ENCODE results near the gene PSMB7.
"Not testable (repeated sequence)": the region's sequence is repeated elsewhere in the genome, so short reads cannot be mapped to it uniquely, and the experiment has no call there.

PSMB7 gene

DNA sequence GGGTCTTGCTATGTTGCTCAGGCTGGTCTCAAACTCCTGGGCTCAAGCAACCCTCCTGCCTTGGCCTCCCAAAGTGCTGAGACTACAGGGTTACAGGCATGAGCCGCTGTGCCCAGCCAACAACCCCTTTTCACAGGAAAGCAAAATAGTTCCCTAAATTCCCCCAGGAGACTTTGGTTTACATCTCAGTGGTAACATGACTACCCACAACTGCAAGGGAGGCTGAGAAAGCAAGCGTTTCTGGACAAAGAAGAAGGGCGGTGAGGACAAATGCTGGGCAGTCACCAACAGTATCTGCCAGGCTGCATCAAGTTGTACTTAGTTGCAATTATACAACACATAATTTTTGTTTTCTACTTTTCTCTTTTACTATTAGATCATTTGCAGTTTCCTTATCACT is 27.6 kb upstream of the PSMB7 start:
- DNase-seq: no peak

DNA sequence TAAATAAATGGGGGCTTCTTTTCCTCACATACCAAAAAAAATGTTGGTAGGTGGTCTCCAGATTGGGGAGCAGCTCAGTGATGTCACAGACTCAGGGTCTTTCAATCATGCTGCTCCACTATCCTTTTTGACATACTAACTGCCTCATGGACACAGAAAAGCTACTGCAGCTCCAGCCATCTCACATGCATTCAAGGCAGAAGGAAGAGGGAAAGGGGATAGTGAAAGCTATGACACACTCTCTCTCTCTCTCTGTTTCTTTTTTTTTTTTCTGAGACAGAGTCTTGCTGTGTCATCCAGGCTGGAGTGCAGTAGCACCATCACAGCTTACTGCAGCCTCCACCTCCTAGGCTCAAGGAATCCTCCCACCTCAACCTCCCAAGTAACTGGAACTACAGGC is 27.1 kb upstream of the PSMB7 start:
- DNase-seq: no peak

DNA sequence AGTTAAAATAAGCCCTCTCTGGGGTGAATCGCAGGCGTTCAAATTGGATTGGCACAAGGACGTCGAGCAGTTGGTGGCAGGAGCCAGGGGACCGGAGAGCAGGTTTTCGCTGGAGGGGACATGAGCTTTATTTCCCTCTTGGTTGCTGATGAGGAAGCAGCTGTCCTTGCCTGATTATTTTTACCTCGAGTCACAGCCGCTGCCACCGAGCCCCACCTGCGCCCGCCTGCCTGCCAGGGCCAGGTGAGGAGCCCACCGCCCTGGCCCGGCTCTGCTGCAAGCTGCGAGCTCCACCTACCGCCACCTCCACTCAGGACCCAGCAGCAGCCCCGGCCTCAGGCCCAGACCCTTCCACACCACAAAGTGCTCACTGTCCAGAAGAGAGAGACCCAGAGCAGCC is 26.0 kb upstream of the PSMB7 start:
- DNase-seq: no peak

DNA sequence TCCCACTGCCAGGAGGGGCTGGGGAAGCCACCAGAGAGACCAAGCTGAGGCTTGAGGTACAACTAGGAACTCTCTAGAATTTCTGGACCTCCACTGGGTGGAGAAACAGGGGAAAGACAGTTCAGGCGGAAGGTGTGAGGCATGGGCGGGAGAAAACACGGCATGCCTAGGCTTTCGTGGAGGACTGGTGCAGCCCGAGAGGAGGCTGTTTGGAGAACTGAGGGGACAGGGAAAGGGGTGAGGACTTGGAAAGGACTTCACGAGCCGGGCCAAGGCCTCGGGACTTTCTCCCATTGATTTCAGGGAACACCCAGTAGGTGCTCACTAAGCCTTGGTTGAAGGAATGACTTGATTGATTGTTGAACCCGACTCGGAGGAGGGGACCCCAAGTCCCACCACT is 25.5 kb upstream of the PSMB7 start:
- DNase-seq: no peak

DNA sequence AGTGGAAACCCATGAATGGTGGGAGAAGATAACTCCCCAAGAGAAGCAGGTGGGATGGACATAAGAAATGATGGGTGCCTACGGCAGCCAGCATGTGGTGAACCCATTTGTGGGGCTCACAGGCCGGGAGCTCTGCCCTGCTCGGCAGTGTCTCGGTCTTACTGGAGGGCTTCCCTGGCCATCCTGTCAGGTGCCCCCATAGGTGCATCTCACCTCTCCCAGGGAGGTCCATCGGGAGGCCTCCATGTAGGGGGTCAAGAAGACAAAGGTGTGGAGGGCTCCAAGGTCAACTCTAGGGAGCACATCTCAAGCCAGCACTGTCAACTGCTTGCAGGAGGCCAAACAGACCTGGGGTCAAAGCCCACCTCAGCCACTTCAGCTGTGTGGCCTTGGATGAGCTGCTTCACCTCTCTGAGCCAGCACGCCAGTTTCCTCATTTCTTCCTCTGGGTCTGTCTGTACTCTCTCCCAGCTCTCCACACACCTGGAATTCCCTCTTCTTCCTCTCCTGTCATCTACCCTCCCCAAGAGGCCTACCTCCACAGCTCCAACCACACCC is 24.5 kb upstream of the PSMB7 start:
- DNase-seq: no peak

DNA sequence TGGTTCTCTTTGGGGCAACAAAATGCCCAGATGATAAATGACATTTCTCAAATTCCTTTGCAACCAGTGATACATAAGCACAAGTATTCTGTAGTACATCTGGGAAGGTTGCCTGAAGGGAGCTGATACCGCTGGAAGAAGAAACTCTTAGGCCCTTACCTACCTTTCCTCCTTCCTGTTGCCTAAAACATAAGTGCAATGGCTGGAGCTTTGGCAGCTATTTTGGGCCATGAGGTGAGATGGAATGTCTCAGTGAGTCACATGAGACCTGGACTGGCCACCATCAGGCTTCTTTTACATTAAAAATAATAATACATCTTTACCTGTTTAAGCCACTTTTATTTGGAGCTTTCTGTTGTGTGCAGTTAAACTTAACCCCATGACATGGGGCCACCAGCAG is 23.8 kb upstream of the PSMB7 start:
- no peak for DNase-seq

DNA sequence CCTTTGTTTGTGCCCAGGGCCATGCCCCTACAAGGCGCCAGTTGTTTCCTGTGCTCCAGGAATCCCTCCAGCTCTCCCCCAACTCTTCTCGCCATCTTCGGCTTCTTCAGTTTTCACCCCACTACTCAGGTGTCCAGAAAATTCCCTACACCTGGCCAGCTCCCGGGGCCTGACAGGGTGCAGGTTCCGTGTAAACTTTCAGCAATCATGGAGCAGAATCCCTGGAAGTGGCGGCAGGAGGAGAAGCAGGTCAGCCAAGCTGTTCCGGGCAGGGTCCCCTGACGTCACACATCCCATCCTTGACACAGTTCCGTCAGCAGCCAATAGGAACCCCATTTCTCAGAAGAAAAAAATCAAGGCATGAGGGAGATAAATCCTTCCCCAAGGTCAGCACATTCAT is 22.8 kb upstream of the PSMB7 start:
- DNase-seq: no peak

DNA sequence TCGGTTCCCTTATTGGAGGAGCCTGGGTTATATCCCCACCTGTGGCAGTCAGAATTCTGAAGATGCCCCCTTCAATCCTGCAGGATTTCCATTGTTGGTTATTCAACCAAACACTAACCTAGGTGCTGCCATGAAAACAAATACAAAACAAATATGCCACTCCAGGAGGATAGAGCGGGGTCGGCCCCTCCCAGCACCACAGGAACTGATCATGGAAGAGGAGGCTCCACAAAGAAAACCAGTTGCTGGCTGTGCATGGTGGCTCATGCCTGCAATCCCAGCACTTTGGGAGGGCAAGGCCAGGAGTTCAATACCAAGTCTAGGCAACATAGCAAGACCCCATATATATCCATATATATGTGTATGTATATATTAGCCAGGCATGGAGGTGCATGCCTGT is 21.8 kb upstream of the PSMB7 start:
- no peak for DNase-seq

DNA sequence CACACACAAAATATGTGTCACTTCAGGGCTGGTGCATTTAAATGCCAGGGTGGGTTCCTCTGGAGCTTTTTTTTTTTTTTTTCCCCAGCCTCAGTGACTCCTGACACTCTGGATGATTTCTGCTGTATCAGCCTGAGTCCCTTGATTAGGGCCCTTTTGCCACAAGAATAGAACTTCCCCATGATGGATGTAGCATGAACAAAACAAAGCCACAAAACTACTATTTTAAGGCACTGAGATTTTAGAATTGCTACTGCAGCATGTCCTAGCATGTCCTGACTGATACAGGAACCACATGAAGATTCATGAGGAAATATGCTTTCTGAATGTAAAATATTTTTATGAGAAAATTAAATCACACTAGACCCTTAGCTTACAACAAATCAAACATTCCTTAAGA is 21.1 kb upstream of the PSMB7 start:
- DNase-seq: no peak

DNA sequence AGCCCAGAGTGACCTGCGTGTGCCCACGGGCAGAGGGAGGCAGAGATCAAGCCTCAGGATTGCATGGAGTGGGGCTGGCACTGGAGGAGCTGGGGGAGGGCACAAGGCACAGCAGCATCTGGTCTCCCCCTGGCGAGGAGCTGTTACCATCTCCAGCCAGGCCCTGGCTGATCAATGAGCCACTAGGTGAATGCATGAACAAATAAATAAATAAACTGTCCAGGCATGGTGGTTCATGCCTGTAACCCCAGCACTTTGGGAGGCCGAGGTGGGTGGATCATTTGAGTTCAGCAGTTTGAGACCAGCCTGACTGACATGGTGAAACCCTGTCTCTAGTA is 14.3 kb upstream of the PSMB7 start:
- DNase-seq: no peak

DNA sequence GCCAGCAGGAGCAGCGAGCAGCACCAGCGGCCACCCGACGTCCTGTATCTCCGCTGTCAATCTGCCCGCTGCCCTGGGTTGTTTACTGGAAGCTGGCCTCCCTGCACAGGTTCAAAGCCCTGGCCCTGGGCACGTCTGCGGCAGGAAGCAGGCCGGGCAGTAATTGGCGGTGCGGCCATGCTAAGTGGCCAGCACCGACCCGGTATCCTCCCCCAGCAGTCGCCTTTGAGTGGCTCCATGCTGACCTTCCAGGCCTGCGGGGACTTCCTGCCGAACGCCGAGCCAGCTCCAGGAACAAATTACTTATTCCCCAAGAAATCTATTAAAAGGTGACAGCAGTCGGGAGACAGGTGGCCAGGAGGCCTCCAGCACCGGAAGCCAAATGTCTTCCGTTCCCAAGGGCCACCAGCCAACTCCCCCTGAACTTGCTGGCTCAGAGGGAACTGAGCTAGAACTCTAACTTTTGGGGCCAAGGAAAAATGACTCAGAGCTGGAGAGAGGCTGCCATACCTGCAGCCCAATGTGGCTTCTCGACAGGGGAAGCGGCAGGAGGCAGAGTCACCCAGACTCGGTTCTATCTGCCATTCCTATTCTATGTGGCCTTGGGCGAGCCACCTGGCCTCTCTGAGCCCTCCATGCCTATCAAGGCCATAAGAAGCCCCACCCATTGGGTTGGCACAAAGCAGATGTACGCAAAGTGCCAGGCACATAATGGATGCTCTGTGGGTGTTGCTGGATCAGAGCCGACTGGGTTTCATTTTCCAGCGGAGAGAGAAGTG is 13.7 kb upstream of the PSMB7 start:
- DNase-seq: peak in 2 of 3 experiments; percentile 23 to 58

DNA sequence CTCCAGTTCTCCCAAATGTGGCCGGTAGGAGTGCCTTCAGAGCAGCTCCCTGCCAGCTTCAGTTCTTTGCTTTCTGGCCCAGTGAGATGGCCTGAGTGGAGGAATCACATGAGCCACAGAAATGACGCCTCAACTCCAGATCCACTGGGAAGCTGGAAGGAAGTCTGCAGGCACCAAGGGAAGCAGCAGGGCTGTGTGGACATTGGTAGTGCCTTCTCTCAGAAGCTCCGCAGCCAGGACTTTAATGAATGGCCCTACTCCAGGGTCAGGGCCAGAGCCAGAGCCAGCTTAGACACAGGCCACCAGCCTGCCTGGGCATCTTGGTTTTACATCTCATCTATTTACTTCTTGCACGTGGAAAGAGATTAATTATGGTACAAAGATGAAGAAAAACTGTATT is 12.0 kb upstream of the PSMB7 start:
- DNase-seq: no peak

DNA sequence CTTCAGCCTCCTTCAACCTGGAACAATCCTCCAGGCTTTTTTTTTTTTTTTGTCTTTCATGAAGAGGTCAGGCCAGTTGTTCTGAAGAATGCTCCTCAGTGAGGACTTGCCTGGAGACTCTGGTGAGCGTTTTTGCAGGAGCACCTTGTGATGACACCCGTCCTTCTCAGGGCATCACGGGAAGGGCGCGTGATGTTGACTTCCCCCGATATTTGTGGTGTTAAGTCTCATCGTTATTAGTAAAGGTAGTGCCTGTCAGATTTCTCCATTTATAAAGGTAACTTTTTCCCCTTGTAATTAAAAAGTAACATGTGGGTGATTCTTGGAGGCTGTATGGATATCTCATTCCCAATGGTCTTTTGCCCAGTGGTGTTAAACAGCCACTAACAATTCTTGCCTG is 11.1 kb upstream of the PSMB7 start:
- no peak for DNase-seq

DNA sequence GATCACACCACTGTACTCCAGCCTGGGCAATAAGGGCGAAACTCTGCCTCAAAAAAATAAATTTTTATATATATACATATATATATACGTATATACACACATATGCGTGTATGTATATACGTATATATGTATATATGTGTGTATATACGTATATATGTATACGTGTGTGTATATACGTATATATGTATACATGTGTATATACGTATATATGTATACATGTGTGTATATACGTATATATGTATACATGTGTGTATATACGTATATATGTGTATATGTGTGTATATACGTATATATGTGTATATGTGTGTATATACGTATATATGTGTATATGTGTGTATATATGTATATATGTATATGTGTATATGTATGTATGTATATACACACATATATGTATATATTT is 10.5 kb upstream of the PSMB7 start:
- not testable (repeated sequence) for DNase-seq

DNA sequence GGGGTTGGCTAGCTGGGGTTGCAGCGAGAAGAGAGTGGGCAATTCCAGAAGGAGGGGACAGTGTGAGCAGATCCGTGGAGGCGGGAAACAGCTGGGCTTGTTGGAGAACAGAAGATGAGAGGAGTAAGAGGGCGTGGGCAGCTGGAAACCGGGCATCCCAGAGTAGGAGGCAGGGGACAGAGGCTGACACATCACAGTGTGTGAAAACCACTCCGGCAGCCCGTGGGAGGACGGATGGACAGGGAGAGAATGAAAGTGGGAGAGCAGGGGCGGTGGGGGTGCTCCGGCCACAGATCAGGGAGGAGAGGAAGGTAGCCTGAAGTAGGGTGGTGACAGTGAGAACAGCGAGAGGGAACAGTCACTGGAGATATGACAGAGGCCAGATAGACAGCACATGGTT is 8.3 kb upstream of the PSMB7 start:
- no peak for DNase-seq

DNA sequence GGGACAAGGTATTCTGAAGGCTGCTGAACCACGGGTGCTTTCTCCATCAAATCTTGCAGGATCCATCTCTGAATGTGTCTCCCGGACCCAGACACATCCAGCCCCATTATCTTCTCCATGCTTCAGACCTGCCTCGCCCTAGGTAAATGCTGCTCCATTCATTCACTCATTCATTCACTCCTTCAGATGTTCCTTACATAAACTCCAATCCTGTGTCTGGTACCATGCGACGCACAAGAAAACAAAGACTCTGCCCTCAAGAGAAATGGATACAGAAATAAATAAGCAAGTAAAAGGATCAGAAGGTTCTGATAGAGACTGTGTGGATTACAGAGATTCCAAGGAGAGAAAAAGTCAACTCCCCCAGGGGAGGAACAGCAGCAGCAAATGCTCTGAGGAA is 7.9 kb upstream of the PSMB7 start:
- DNase-seq: no peak

DNA sequence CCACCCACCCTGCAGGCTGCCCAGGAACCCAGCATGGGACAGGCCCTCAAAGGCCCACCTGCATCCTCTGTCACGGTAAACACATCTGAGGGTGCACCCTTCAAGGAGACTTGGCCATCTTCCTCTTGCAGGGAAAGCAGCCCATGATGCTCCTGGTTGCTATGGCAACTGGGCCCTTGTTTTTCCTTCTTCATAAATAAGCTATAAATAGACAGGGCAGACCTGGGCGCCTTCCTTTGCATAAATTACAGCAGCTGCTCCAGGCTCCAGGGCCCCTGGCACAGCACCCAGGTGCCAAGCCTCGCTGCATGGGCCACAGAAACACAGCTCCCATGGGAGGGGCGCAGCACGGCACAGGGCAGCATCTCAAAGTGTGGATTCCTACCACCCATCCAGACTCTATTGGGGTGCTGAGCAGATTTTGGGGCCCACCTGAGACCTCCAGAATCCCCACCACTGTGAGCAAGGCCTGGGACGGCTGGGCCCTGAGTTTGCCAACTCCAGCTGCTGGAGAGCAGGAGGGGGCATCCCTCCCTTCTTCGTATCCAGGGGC is 5.8 kb upstream of the PSMB7 start:
- peak; percentile 64 to 99 (median 96) for DNase-seq

DNA sequence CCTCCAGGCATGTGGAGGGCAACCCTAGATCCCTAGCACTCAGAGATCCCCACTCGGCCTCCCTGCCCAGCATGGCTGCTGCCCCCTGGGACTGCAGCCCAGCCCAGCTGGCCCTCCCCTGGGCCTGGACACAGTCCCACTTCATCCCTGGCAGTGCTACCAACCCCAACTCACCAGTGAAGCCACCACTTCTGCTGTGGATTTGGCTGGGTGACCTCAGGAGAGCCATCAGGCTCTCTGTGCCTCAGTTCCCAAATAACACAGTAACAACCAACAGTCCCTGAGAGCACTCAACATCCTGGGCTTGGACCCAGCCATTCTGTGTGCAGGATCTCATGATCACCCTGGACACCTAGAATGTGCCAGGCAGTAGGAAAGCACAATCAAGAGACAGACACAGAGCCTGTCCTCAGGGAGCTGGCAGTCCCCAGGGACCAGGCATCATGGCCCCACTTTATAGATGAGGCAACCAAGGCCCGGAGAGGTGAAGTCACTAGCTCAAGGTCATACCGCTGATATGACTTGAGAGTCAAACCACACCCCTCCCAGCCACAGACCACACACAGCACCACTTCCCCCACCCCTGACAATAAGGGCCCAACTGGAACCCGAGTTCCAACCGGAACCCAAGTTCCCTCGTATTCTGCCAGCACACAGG is 4.7 kb upstream of the PSMB7 start:
- no peak for DNase-seq

DNA sequence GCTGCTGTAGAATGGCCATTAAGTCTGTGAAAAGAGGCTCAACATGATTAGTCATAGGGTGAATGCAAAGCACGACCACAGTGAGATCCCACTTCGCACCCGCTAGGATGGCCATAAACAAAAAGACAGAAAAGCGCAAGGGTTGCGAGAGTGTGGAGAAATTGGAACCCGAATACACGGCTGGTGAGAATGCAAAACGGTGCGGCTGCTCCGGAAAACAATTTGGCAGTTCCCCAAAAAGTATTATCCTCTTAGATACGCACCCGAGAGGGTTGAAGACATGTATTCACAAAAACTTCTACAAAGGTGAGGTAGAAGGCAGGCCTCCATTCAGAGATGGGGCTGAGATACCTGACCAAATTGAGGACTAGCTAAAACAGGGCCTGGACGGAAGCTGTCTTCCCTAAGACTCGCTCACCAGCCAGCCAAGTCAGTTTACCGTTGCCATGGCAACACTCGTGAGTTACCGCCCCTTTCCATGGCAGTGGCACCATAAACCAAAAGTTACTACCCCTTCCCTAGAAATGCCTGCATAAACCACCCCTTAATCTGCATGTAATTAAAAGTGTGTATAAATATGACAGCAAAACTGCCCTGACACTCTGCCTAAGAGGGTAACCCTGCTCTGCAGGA is 726 bp upstream of the PSMB7 start:
- DNase-seq: peak in 1 of 3 experiments; percentile 43

DNA sequence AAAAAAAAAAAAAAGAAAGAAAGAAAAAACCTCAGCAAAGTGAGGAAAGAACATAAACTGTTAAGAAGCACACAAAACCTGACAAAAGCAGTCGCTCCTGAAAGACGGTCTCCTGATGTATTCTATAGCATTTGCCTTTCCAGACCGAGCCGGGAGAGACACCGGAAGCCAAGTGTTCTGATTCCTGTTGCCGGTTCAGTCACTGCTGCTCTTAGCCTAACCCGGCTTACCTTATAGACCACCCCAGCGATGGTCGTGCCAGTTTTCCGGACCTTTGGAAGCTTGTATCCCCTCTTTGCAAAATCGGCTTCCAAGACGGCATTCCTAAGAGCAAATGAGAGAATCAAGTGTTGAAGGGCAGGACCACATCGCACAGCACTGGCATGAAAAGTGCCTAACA is 630 bp downstream of the PSMB7 start:
- DNase-seq: peak in 1 of 3 experiments; percentile 60

DNA sequence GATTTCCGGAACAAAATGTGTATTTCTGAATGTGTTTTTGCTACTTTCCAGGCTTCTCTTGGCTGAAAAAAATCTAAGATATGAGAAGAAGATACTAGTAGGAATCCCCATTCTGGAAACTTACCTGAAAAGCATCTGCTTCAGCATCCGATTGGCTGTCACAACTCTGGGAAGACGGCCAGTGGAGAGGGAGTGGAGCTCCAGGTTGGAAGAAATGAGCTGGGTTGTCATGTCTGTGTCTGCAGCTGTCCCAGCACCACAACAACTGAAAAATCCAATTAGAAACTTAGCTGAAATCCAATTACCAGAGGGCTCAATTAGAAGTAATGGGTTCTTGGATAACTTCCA is 3.0 kb downstream of the PSMB7 start:
- DNase-seq: no peak

DNA sequence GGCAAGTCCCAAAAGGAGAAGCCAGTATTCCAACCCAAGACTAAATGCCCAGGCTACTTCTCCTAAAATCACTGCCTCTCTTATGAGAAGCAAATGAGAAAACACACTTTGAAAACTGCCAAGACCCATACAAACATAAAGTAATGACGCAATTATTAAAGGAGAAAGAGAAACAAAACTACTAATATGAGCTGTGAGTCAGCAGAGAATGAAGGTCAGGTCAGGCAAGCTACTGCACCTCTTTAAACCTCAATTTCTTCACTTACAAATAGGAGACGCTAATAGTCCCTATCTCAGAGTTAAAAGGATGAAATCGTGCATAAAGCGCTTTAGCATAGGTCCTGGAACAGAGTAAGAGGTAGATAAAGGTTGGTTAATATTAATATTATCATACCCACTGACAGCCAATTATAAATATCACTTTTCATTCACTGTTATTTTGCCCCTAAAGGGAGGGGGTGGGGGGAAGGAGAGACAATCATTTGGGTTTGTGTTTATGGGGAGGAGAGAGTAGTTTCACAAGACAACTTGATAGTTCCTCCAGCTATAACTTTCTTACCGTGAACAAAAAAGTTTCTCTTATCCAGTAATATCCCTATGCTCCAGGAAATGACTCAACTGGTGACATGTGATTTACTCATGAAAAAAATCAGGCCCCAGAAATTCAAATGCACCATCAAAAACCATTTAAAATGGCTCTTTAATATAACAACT is 3.6 kb downstream of the PSMB7 start:
- DNase-seq: no peak

DNA sequence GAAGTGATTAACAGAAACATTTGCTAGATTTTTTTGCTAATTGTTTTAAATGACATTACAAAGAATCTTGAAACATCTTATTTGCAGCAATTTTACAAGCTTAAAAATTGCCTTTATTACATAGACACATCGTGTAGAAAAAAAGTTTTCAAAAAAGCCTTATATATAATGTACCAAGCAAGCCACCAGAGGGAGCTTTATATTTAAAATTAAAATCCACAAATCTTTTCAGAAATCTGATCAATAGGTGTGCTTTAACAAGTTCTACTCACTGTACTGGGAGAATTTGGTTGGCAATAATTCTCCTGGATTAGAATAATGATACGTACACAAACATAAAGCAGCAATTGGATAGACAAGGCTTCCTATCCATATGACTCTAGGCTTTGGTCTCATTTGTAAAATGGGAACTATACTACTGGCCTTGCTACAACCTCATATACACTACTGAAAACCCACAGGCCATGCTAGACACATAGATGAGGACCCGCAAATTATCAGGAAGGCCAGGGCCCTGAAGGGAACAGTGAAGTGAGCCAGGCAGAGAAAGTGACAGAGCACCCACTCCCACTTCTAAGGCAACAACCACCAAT is 4.8 kb downstream of the PSMB7 start:
- peak in 1 of 3 experiments; percentile 37 for DNase-seq
